GM19395 (cell line): ENCODE data around the gene SSH2.

ENCODE experiments used
- ATAC-seq: cut with Tn5 transposase; IDR thresholded peaks from one replicate; pipeline ENCODE4 v1.9.1; 2021; ENCODE audit warnings: mild to moderate bottlenecking, moderate library complexity; ENCODE audit not compliant: unreplicated experiment

The SSH2 gene

DNA sequence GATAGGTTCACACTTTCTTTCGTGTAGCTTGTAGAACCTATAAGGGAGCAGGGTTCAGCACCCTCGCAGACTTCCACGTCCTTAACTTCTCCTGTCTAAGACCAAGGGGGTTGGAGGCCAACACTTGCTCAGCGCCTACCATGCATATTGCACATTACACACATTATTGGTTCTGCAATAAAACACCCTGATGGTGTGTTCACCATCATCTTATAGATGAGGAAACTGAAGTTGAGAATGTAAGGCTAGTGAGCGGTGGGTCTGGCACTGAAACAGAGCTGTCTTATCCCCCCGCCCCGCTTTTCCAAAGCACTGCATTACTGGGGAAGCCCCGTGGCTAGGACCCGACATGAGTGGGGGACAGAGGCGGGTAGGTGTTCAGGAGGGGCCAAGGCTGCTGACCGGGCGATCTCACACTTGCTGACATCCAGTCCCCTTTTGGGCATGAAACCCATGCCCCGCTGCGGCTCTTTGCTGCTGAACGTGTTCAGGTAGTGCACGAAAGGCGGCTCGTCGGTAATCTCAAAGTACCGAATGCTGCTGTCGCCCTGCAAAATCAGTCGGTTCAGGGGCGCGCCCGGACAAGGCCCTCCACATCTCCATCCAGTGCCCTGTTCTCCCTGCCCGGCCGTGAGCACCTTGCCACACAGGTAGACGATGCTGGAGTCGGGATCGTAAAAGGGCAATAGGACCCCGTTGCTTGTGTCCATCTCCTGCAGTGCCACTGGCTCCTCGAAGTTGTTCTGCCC lies 313.6 kb downstream of the SSH2 start:
- no peak for ATAC-seq

DNA sequence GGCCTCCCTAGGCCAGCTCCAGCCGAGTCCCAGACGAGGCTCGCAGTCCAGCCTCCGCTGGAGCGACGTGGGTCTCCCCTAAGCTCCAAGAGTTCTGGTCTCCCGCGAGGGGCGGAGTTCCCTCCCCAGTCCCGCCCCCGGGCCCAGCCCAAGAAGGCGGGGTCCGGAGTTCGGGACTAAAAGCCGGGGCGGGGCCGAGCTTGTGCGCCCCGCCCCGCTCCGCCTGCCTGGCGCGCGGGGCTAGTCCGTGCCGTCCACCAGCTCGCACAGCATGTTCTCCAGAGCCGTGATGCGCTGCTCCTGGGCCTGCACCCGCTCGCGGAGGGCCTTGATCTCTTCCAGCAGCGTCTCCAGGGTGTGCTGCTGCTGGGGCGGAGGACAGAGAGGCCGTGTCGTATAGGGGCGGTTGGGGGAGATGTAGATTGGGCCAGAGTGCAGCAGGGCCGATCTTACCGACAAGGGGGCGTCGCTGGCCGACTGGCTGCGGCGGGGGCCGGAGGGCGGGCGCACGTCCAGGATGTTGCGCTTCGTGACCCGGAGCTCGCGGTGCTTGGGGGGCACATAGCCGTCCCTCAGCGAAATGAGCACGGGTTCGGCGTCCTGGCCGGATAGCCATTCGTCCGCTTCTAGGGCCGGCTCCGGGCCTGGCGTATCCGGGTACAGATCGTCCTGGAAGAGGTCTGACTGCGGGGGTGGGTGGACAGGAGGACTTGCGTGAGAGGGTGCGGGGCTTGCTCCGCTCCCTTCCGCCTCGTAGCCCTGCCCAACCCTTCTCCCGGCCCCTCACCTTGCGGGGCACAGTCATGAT lies 314.3 kb downstream of the SSH2 start:
- no peak for ATAC-seq

DNA sequence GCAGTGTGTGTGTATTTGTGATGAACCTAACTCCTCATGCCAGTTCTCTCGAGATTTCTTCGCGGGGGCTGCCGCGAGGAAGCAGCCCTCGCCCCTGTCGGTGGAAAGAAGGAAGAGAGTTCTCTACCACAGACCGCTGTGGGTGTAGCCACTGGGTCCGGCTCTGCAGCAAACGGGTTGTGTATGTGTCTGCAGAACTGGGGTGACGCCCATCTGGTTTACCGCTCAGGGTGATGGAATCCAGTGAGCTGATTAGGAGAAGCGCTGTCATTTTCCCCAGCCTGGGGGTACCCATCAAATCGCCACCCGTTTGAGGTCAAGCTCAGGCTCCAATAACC lies 315.0 kb downstream of the SSH2 start:
- ATAC-seq, result no peak

DNA sequence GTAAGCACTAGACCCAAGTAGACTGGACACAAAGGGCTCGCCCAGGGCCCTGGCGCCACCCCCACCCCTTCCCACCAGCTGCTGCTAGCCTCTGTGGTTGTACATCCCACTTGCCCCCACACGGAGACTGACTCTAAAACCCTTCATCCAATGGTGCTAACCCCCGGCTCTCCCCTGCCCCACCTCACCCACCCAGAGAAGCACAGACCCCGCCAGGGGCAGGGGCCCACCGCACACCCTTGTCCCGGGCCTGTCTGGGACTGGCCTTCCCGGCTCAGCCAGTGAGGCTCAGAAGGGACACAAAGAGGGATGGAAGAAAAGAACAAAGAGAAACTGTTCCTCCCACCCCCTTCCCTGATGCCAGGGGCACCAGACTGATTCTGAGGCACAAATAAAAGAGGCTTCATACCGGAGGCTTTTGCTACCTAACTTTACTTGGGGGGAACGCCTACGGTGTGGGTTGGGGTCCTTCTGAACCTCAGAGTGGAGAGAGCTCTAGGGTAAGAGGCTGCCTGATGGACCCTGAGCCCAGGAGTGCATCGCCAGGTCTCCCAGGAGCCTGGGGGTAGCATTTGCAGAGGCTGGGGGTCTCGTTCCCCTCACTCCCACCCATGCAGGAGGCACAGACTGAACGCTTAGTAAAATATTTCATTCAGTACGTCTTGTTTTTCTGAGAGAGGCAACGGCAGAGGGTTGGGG lies 315.5 kb downstream of the SSH2 start:
- ATAC-seq, result no peak

- no peak for ATAC-seq
Observed at GRCh38 chr17:29613856-29614255, 316.2 kb downstream of the SSH2 start.

DNA sequence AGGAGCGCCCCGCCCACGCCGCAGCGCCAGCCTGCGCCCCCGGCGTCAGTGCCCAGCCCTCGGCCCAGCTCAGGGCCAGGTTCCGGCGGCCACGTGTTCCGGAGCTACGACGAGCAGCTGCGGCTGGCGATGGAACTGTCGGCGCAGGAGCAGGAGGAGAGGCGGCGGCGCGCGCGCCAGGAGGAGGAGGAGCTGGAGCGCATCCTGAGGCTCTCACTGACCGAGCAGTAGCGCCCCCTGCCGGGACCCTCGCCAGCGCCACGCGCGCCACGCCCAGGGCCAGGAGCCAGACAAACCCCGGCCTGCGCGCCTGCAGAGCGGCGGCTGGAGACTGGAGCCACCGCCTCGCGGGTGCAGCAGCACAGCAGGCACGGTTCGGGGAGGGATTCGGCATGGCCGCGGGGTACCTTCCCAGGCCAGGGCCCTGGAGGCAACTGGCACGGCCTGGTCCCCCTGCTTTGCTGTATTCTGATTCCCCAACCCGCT lies 316.6 kb downstream of the SSH2 start:
- no peak for ATAC-seq

GRCh38 chr17:29612404-29613280 lies 317.4 kb downstream of the SSH2 start:
- ATAC-seq, result no peak

DNA sequence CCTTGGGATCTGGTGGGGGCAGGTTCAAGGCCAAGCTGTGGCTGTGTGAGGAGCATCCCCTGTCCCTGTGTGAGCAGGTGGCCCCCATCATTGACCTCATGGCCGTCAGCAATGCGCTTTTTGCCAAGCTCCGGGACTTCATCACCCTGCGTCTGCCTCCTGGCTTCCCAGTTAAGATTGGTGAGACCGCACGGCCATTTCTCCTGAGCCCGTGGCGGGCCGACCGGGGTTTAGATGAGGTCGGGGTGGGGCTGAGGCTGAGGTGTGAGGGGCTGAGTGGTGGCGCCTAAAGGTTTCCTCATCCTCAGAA lies 318.0 kb downstream of the SSH2 start:
- no peak for ATAC-seq

- ATAC-seq, result no peak
Observed at GRCh38 chr17:29611351-29612093, 318.5 kb downstream of the SSH2 start.

DNA sequence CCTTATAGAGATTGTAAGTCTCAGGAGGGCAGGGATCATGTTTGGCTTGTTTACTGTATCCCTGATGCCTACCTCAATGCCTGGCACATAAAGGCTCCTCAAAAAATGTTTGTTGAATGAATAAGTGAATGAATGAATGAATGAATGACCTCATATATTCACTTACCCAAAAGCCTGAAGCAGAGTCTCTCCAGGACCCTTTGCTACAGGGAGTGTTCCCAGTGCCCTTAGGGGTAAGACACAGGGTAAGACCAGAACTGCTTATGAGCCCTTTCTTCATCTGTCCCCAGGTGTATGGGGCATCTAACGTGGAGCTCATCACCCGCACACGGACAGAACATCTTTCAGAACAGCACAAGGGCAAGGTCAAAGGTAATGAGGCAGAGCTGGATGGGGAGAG lies 319.6 kb downstream of the SSH2 start:
- ATAC-seq, result no peak

DNA sequence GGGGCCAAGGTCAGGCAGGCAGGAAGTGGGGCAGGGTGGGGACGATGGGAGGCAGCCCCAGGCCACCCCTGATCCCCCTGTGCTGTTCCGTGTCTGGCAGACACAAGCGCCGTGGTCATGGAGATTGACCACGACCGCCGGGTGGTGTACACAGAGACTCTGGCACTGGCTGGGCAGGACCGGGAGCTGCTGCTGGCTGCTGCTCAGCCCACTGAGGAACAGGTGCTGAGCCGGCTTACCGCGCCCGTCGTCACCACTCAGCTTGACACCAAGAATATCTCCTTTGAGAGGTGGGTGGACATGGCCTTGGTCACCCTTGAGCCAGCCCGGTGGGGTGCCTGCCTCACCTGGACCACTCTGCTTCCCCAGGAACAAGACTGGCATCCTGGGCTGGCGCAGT lies 321.0 kb downstream of the SSH2 start:
- no peak for ATAC-seq

DNA sequence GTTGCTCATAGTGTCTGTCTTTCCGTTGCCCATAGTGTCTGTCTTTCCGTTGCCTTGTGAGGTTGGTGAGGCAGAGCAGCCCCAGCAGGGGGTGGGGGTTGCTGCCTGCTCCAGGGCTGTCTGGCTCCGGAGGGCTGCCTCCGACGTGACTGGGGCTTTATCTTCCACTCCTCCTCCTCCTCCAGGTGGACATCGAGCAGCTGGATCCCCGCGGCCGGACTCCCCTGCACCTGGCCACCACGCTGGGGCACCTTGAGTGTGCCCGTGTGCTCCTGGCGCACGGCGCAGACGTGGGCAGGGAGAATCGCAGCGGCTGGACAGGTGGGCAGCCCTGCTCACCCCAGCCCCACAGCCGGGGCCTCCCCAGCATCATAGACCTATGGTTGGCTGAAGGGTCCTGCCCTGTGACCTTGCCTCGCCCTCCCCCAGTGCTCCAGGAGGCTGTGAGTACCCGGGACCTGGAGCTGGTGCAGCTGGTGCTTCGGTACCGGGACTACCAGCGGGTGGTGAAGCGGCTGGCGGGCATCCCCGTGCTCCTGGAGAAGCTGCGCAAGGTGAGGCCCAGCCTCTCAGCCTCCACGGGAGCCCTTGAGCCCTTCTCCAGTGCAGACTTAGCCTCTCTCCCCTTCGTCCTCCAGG lies 322.4 kb downstream of the SSH2 start:
- ATAC-seq, result no peak

DNA sequence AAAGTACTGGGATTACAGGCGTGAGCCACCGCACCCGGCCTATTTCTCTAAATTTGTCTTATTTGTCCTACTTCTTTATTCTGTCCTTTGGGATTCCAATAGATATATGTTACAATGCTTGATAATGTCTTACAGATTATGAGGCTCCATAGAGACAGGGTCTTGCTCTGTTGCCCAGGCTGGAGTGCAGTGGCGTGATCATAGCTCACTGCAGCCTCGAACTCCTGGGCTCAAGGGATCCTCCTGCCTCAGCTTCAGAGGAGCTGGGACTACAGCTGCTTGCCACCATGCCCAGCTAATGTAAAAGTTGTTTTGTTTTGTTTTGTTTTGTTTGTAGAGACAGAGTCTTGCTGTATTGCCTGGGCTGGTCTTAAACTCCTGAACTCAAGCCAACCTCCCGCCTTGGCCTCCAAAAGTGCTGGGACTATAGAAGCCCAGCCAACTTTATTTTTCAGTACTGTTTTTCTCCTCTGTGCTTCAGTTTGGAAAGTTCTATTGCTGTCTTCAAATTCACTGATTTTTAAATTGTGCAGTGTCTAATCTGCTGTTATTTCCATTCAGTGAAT lies 326.8 kb downstream of the SSH2 start:
- no peak for ATAC-seq

- ATAC-seq, result no peak
Observed at GRCh38 chr17:29597361-29598172, 332.5 kb downstream of the SSH2 start.

- no peak for ATAC-seq
Observed at GRCh38 chr17:29596811-29597210, 333.2 kb downstream of the SSH2 start.

- no peak for ATAC-seq
Observed at GRCh38 chr17:29595943-29596774, 333.9 kb downstream of the SSH2 start.

DNA sequence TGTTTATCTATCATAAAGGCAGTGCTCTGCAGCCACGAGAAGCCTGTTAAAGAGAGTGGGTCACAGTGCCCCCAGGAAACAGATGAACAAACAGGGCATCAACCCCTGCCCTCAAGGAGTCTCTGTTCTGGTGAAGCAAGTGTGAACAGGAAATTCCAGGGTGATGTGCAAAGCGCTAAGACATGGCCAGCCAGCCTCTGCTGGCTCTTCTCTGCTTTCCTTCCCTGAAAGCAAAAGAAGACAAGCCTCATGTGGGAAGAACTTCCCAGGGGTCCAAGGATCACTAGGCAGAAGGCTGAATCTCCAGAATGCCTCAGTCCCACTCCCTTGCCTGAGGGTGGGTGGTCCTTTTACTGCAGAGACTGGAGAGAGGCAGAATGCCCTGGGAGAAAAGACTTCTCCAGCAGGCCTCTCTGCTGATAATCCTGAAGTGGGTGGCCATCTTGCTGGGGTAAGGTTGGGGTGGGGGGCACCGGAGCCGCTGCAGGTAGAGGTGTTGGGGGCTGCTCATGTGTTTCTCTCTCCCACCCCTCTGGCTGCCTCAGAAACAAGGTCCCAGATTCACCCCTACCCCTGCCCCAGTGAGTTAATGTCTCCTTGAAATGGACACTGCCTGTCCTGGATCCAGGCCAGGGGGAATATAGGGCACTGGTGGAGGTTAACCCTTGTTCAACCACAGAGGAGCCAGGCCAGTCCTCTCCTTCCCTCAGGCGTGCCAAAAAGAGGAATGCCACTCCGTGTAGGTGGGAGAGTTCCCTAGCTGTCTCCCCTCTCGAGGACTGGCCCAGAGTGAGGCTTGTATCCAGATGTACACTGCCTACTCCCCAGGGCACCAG lies 334.7 kb downstream of the SSH2 start:
- no peak for ATAC-seq
